Measurements from ENCODE around the gene ADNP.
"Not testable (repeated sequence)": the region's sequence is repeated elsewhere in the genome, so short reads cannot be mapped to it uniquely, and the experiment has no call there.

Gene ADNP

GRCh38 chr20:50931306-50932015, at the start of gene ADNP:
TSS of gene ADNP (minus strand) at chr20:50931437. CDS start at chr20:50903996, 27,441 bp downstream.
- DNase-seq (ENCODE audit: low spot score), result peak; percentile 90

- peak; percentile 90 for DNase-seq (ENCODE audit: low spot score)
Observed at GRCh38 chr20:50980071-50980681, 48.9 kb upstream of the ADNP start.

- not testable (repeated sequence) for DNase-seq (ENCODE audit: low spot score)
Observed at GRCh38 chr20:50978533-50978932, 47.3 kb upstream of the ADNP start.

GRCh38 chr20:50977066-50978021, 46.1 kb upstream of the ADNP start:
- no peak for DNase-seq (ENCODE audit: low spot score)

- no peak for DNase-seq (ENCODE audit: low spot score)
Observed at GRCh38 chr20:50975701-50976330, 44.6 kb upstream of the ADNP start.

- no peak for DNase-seq (ENCODE audit: low spot score)
Observed at GRCh38 chr20:50969912-50970311, 38.7 kb upstream of the ADNP start.

- no peak for DNase-seq (ENCODE audit: low spot score)
Observed at GRCh38 chr20:50969435-50969834, 38.2 kb upstream of the ADNP start.

- DNase-seq (ENCODE audit: low spot score), result no peak
Observed at GRCh38 chr20:50968289-50968688, 37.1 kb upstream of the ADNP start.

- DNase-seq (ENCODE audit: low spot score), result no peak
Observed at GRCh38 chr20:50967586-50967985, 36.3 kb upstream of the ADNP start.

GRCh38 chr20:50959543-50960126, 28.4 kb upstream of the ADNP start:
- no peak for DNase-seq (ENCODE audit: low spot score)

- DNase-seq (ENCODE audit: low spot score), result peak; percentile 87
Observed at GRCh38 chr20:50958615-50959542, 27.6 kb upstream of the ADNP start, which contains the start of gene MOCS3. TSS of gene MOCS3 (plus strand) at chr20:50958818. CDS start at chr20:50958843, 25 bp downstream.

- DNase-seq (ENCODE audit: low spot score), result peak; percentile 92
Observed at GRCh38 chr20:50957798-50958614, 26.8 kb upstream of the ADNP start, which contains the start of gene DPM1. TSS of gene DPM1 (minus strand) at chr20:50958532. CDS start at chr20:50958523, 9 bp downstream.

- peak; percentile 37 for DNase-seq (ENCODE audit: low spot score)
Observed at GRCh38 chr20:50957276-50957675, 26.0 kb upstream of the ADNP start.

GRCh38 chr20:50953821-50954220, 22.6 kb upstream of the ADNP start:
- no peak for DNase-seq (ENCODE audit: low spot score)

GRCh38 chr20:50953196-50953595, 22.0 kb upstream of the ADNP start:
- DNase-seq (ENCODE audit: low spot score), result no peak

- no peak for DNase-seq (ENCODE audit: low spot score)
Observed at GRCh38 chr20:50948132-50948785, 17.0 kb upstream of the ADNP start.

- DNase-seq (ENCODE audit: low spot score), result no peak
Observed at GRCh38 chr20:50943069-50943468, 11.8 kb upstream of the ADNP start.

- no peak for DNase-seq (ENCODE audit: low spot score)
Observed at GRCh38 chr20:50933589-50933988, 2.4 kb upstream of the ADNP start.

Data from AG20443 (cell line).